IMR-90 (cell line): Measurements from ENCODE around the gene IVNS1ABP. TPM values are rescaled to one million over a fixed set of nuclear protein-coding genes. Genes with fewer than 3 reads are reported as not detected.

Experiments
- ATAC-seq: fragments of 200-7000 bp; cut with Tn5 transposase; 2 replicates; pipeline ENCODE4 v1.9.1; 2020; ENCODE audit warnings: low read depth, mild to moderate bottlenecking, moderate library complexity
- BruUV-seq: library from RNA; stranded (reverse); fragments of 400-500 nt; replicated peaks from 2 replicates; lab custom pipeline; 2021; lab: Mats Ljungman, UMichigan
- CTCF ChIA-PET: fragments of 300-600 bp; formaldehyde crosslinking; extraction: SDS; loops from one replicate; lab custom pipeline; 2021; ENCODE audit warnings: antibody characterized with exemption; lab: Yijun Ruan, JAX
- POLR2A ChIA-PET: fragments of 300-600 bp; sonication (Branson Sonifier 250); formaldehyde crosslinking; loops from one replicate; lab custom pipeline; 2022; ENCODE audit warnings: antibody characterized with exemption; ENCODE audit not compliant: unreplicated experiment; lab: Charles Lee
- DNase-seq: peaks from one replicate; pipeline ENCODE4 v3.0.0; 2013
- H2AFZ ChIP-seq: replicated peaks from 2 replicates; pipeline ENCODE3; 2013; ENCODE audit warnings: low read length, mild to moderate bottlenecking; ENCODE audit not compliant: poor library complexity
- H2AK5ac ChIP-seq: 2 replicates; pipeline ENCODE4 v1.6.1; 2013; ENCODE audit warnings: low read depth, low read length, inconsistent platforms
- H2AK9ac ChIP-seq: replicated peaks from 2 replicates; pipeline ENCODE3; 2013; ENCODE audit warnings: mild to moderate bottlenecking, low read depth, low read length, moderate library complexity; ENCODE audit not compliant: poor library complexity
- H2BK120ac ChIP-seq: 2 replicates; pipeline ENCODE4 v1.6.1; 2013; ENCODE audit warnings: low read depth, low read length, inconsistent platforms
- H2BK15ac ChIP-seq: 3 replicates; pipeline ENCODE4 v1.6.1; 2013; ENCODE audit warnings: low read depth, low read length, inconsistent platforms
- H2BK20ac ChIP-seq: 2 replicates; pipeline ENCODE4 v1.6.1; 2013; ENCODE audit warnings: low read depth, mild to moderate bottlenecking, inconsistent platforms, low read length, moderate library complexity
- H2BK5ac ChIP-seq: 2 replicates; pipeline ENCODE4 v1.6.1; 2013; ENCODE audit warnings: mild to moderate bottlenecking, low read depth, low read length, inconsistent platforms; ENCODE audit not compliant: poor library complexity, severe bottlenecking
- H3K14ac ChIP-seq: replicated peaks from 2 replicates; pipeline ENCODE4 v1.6.1; 2013; ENCODE audit warnings: low read depth, low read length, inconsistent platforms
- H3K18ac ChIP-seq: 2 replicates; pipeline ENCODE4 v1.6.1; 2013; ENCODE audit warnings: low read depth, low read length, control low read depth
- H3K23ac ChIP-seq: 2 replicates; pipeline ENCODE4 v1.6.1; 2013; ENCODE audit warnings: low read depth, low read length, inconsistent platforms
- H3K27ac ChIP-seq: 2 replicates; pipeline ENCODE4 v1.5.1; 2013; ENCODE audit warnings: mild to moderate bottlenecking, control low read depth, low read length; ENCODE audit not compliant: insufficient read depth
- H3K27me3 ChIP-seq: 2 replicates; pipeline ENCODE4 v1.6.1; 2013; ENCODE audit warnings: low read length; ENCODE audit not compliant: control insufficient read depth, insufficient read depth
- H3K36me3 ChIP-seq: 2 replicates; pipeline ENCODE4 v1.6.1; 2013; ENCODE audit warnings: low read length, mixed read lengths; ENCODE audit not compliant: control insufficient read depth, insufficient read depth
- H3K4ac ChIP-seq: 2 replicates; pipeline ENCODE4 v1.6.1; 2013; ENCODE audit warnings: low read depth, low read length, inconsistent platforms
- H3K4me1 ChIP-seq: 2 replicates; pipeline ENCODE4 v1.6.1; 2013; ENCODE audit warnings: low read length, mixed read lengths; ENCODE audit not compliant: control insufficient read depth, insufficient read depth
- H3K4me2 ChIP-seq: 2 replicates; pipeline ENCODE4 v1.6.1; 2013; ENCODE audit warnings: low read depth, mild to moderate bottlenecking, control low read depth, low read length, moderate library complexity
- H3K4me3 ChIP-seq: 2 replicates; pipeline ENCODE4 v1.5.1; 2013; ENCODE audit warnings: low read depth, mild to moderate bottlenecking, control low read depth, low read length, moderate library complexity; ENCODE audit not compliant: insufficient read depth
- H3K56ac ChIP-seq: 2 replicates; pipeline ENCODE4 v1.6.1; 2013; ENCODE audit warnings: low read length, inconsistent platforms; ENCODE audit not compliant: insufficient read depth; ENCODE audit errors: extremely low read depth
- H3K79me1 ChIP-seq, 2 experiments: 2 replicates each; pipeline ENCODE4 v1.6.1; 2013; ENCODE audit warnings: low read length in 2 of 2, inconsistent platforms in 1 of 2, low read depth in 1 of 2
- H3K9ac ChIP-seq: 2 replicates; pipeline ENCODE4 v1.6.1; 2013; ENCODE audit warnings: low read depth, low read length, control low read depth
- H3K9me1 ChIP-seq: 2 replicates; pipeline ENCODE4 v1.6.1; 2013; ENCODE audit warnings: low read length, inconsistent platforms; ENCODE audit not compliant: insufficient read depth
- H3K9me3 ChIP-seq: 2 replicates; pipeline ENCODE4 v1.6.1; 2013; ENCODE audit warnings: low read length; ENCODE audit not compliant: control insufficient read depth, insufficient read depth
- H4K20me1 ChIP-seq: 2 replicates; pipeline ENCODE4 v1.6.1; 2013; ENCODE audit warnings: low read length, inconsistent platforms; ENCODE audit not compliant: insufficient read depth
- H4K5ac ChIP-seq: 2 replicates; pipeline ENCODE4 v1.6.1; 2013; ENCODE audit warnings: mild to moderate bottlenecking, low read depth, low read length, control low read depth
- H4K8ac ChIP-seq, 2 experiments: 2 replicates each; pipeline ENCODE4 v1.6.1; 2013; ENCODE audit warnings: low read depth in 2 of 2, low read length in 2 of 2, control low read depth in 1 of 2, inconsistent platforms in 1 of 2
- H4K91ac ChIP-seq: 2 replicates; pipeline ENCODE4 v1.6.1; 2013; ENCODE audit warnings: low read depth, low read length, inconsistent platforms; ENCODE audit not compliant: insufficient read depth
- BHLHE40 ChIP-seq: fragments of 150-350 bp; IDR thresholded peaks from 2 replicates; pipeline ENCODE4 v1.6.1; 2016; ENCODE audit warnings: mild to moderate bottlenecking, low read depth, low read length
- CEBPB ChIP-seq: IDR thresholded peaks from 2 replicates; pipeline ENCODE4 v1.6.1; 2012; ENCODE audit warnings: low read depth, low read length, improper control_type of control experiment
- CHD1 ChIP-seq: IDR thresholded peaks from 2 replicates; pipeline ENCODE4 v1.6.1; 2012; ENCODE audit warnings: low read depth, low read length, improper control_type of control experiment
- FOS ChIP-seq: fragments of 150-350 bp; IDR thresholded peaks from 2 replicates; pipeline ENCODE4 v1.6.1; 2016; ENCODE audit warnings: low read depth, low read length
- MAFK ChIP-seq: IDR thresholded peaks from 2 replicates; pipeline ENCODE4 v1.6.1; 2012; ENCODE audit warnings: low read depth, low read length, improper control_type of control experiment
- MAZ ChIP-seq: IDR thresholded peaks from 2 replicates; pipeline ENCODE4 v1.6.1; 2012; ENCODE audit warnings: low read depth, mild to moderate bottlenecking, low read length, improper control_type of control experiment, moderate library complexity, borderline replicate concordance
- MXI1 ChIP-seq: IDR thresholded peaks from 2 replicates; pipeline ENCODE4 v1.6.1; 2012; ENCODE audit warnings: low read depth, mild to moderate bottlenecking, low read length, moderate library complexity, borderline replicate concordance
- NFE2L2 ChIP-seq: fragments of 150-350 bp; IDR thresholded peaks from 2 replicates; pipeline ENCODE4 v1.6.1; 2016; ENCODE audit warnings: low read depth, mild to moderate bottlenecking, low read length
- POLR2A ChIP-seq: IDR thresholded peaks from 2 replicates; pipeline ENCODE4 v1.6.1; 2012; ENCODE audit warnings: mild to moderate bottlenecking, low read depth, low read length
- RAD21 ChIP-seq: IDR thresholded peaks from 2 replicates; pipeline ENCODE4 v1.6.1; 2012; ENCODE audit warnings: low read length, improper control_type of control experiment
- RCOR1 ChIP-seq: IDR thresholded peaks from 2 replicates; pipeline ENCODE4 v1.6.1; 2012; ENCODE audit warnings: mild to moderate bottlenecking, low read length, improper control_type of control experiment; ENCODE audit not compliant: insufficient replicate concordance
- SMC3 ChIP-seq: fragments of 150-350 bp; IDR thresholded peaks from 2 replicates; pipeline ENCODE4 v1.6.1; 2016; ENCODE audit warnings: low read depth, mild to moderate bottlenecking, antibody characterized with exemption, low read length, moderate library complexity
- WGBS, 2 experiments: methylation state at CpG; one replicate each; pipeline versions ENCODE4 v1.1.5 to v1.1.7; 2013; ENCODE audit warnings: missing lambda C conversion rate in 2 of 2; ENCODE audit not compliant: insufficient read length in 1 of 2; ENCODE audit errors: extremely low coverage in 2 of 2; 5-methylcytosine and 5-hydroxymethylcytosine counted together
- dilution Hi-C: fragments of 300-500 bp; cut with HindIII; formaldehyde crosslinking; loops from one replicate; pipeline ENCODE4 v1.14.3; 2018; ENCODE audit warnings: low sequenced_read_pairs; ENCODE audit not compliant: unreplicated experiment
- in situ Hi-C: fragments of 300-500 bp; cut with MboI; formaldehyde crosslinking; loops from 3 replicates; pipeline ENCODE4 v1.14.3; 2019; ENCODE audit warnings: low sequenced_read_pairs, inconsistent platforms, mixed read lengths
- intact Hi-C: fragments of 100-400 bp; cut with micrococcal nuclease; formaldehyde crosslinking; loops from 2 replicates; pipeline ENCODE4 v1.10.0; 2022
- polyA plus RNA-seq, 3 experiments: library from polyadenylated mRNA; depleted of rRNA; stranded (reverse); fragments of >200 nt; gene quantifications; 2 replicates each; pipeline ENCODE4 v1.2.3, GENCODE V29; 2012; ENCODE audit warnings: low replicate concordance in 1 of 3
- total RNA-seq: library from RNA; depleted of rRNA; stranded (reverse); fragments of >200 nt; gene quantifications from 2 replicates; pipeline ENCODE4 v1.2.3, GENCODE V29; 2012
- TF ChIP-seq, protein P1 (sequence below): fragments of 150-350 bp; IDR thresholded peaks from 2 replicates; pipeline ENCODE4 v1.6.1; 2017; ENCODE audit warnings: mild to moderate bottlenecking, antibody characterized with exemption, low read length, low read depth
- TF ChIP-seq, protein P2 (sequence below): fragments of 150-350 bp; IDR thresholded peaks from 2 replicates; pipeline ENCODE4 v1.6.1; 2016; ENCODE audit warnings: low read depth, mild to moderate bottlenecking, low read length, moderate library complexity, borderline replicate concordance

Gene IVNS1ABP
- total and polyA plus RNA-seq, 2 of the 4 experiments (the other 2 are of a cell fraction) = 21.8 to 26.7 TPM

DNA sequence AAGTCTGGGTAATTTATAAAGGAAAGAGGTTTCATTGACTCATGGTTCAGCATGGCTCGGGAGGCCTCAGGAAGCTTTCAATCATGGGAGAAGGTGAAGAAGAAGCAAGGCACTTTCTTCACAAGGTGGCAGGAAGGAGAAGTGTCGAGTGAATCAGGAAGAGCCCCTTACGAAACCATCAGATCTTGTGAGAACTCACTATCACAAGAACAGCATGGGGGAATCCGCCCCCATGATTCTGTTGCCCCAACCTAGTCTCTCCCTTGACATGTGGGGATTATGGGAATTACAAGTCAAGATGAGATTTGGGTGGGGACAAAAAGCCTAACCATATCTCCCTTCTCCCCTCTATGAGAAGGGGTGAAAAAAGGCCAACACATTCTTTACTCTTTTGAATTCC, 11.2 kb upstream of the IVNS1ABP start:
- Histone ChIP-seq H4K8ac (no peak overlapping the region), H3K23ac (no peak overlapping the region), H3K4ac (no peak overlapping the region), H2BK5ac (no peak overlapping the region), H3K9me1 (no peaks in the 10 kb centered on the region), H2AK9ac (no peak overlapping the region), H3K14ac (no peak overlapping the region), H2BK15ac (no peak overlapping the region), H4K5ac (no peak overlapping the region), H3K4me2 (no peak overlapping the region), H4K20me1 (no peaks in the 10 kb centered on the region), H2BK120ac (no peak overlapping the region), H3K4me1 (no peaks in the 10 kb centered on the region), H2AFZ (no peak overlapping the region), H3K18ac (no peak overlapping the region), H3K9me3 (no peaks in the 10 kb centered on the region), H4K91ac (no peak overlapping the region), H3K9ac (no peak overlapping the region), H2BK20ac (no peak overlapping the region), H3K79me1 (no peaks in the 10 kb centered on the region), H3K4me3 (no peak overlapping the region), H3K27ac (no peak overlapping the region), H3K27me3 (no peaks in the 10 kb centered on the region), H2AK5ac (no peak overlapping the region), H3K36me3 (no peaks in the 10 kb centered on the region), H3K56ac (no peak overlapping the region)
- no CpG with 5 or more reads among the region's 4 CpGs for WGBS, 2 experiments
- intact Hi-C loops (no loop called here), in situ Hi-C loops (no loop called here), dilution Hi-C loops (no loop called here)
- DNase-seq = no peak
- CTCF ChIA-PET = no interaction called here
- TF ChIP-seq NFE2L2 (no peak), FOS (no peak), RAD21 (no peak), SMC3 (no peak), BHLHE40 (no peak), CEBPB (no peak), MAZ (no peak), POLR2A (no peak), CHD1 (no peak), MXI1 (no peak), RCOR1 (no peak), MAFK (no peak)
- TF ChIP-seq, protein P1, sequence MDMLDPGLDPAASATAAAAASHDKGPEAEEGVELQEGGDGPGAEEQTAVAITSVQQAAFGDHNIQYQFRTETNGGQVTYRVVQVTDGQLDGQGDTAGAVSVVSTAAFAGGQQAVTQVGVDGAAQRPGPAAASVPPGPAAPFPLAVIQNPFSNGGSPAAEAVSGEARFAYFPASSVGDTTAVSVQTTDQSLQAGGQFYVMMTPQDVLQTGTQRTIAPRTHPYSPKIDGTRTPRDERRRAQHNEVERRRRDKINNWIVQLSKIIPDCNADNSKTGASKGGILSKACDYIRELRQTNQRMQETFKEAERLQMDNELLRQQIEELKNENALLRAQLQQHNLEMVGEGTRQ = no peak
- TF ChIP-seq, protein P2, sequence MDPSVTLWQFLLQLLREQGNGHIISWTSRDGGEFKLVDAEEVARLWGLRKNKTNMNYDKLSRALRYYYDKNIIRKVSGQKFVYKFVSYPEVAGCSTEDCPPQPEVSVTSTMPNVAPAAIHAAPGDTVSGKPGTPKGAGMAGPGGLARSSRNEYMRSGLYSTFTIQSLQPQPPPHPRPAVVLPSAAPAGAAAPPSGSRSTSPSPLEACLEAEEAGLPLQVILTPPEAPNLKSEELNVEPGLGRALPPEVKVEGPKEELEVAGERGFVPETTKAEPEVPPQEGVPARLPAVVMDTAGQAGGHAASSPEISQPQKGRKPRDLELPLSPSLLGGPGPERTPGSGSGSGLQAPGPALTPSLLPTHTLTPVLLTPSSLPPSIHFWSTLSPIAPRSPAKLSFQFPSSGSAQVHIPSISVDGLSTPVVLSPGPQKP = no peak
- no peak for ATAC-seq
- POLR2A ChIA-PET = no interaction called here
- no TSS peak for BruUV-seq
